Measurements from ENCODE around the gene ZNF335. TPM values are rescaled to one million over a fixed set of nuclear protein-coding genes. Genes with fewer than 3 reads are reported as not detected.

The ZNF335 gene
- total and polyA plus RNA-seq, 2 donors (not counting 3 experiments of a cell fraction or from before 2014, with no cell fraction given), result 17.3 to 22.8 TPM

GRCh38 chr20:45908084-45908483 lies 63.9 kb downstream of the ZNF335 start:
- no peak overlapping the region for H2AFZ ChIP-seq (ENCODE audit: low read depth, low read length)
- dilution Hi-C loops (cut with MboI; ENCODE audit: extremely low pct_ligation_motif_present, low sequenced_read_pairs) (no loop called here), intact Hi-C loops (cut with micrococcal nuclease) (no loop called here)
- DNase-seq (ENCODE audit: low read depth, low spot score), result no peak
- no peaks in the 10 kb centered on the region for H4K20me1 ChIP-seq (replicated peaks; ENCODE audit: control insufficient read depth, extremely low read depth, insufficient read depth, low read length)
- no peaks in the 10 kb centered on the region for H3K79me2 ChIP-seq (ENCODE audit: control insufficient read depth, insufficient read depth, low read length)
- no peaks in the 10 kb centered on the region for H3K9me3 ChIP-seq (replicated peaks; ENCODE audit: control insufficient read depth, insufficient read depth, low read length)
- peaks cover 22% of the 10 kb centered on the region for H3K4me1 ChIP-seq (ENCODE audit: control insufficient read depth, extremely low read depth, insufficient read depth, low read length)
- H3K4me3 ChIP-seq (replicated peaks in 1 of 3; ENCODE audit: insufficient read depth in 1 of 3, low read depth in 1 of 3, low read length in 3 of 3), result no peak overlapping the region
- CTCF ChIA-PET, result interaction anchor here (5.0 kb wide), 1 partner anchor 17 kb away, joined by 22 read pairs; the partner anchor contains the start of genes CTSA and NEURL2
- no peak overlapping the region for H3K9ac ChIP-seq (replicated peaks; ENCODE audit: extremely low read depth, insufficient read depth, low read length)
- no peak for FAIRE-seq
- POLR2A ChIA-PET, result no interaction called here
- H3K27me3 ChIP-seq (ENCODE audit: control insufficient read depth in 2 of 2, insufficient read depth in 2 of 2, low read length in 2 of 2), result no peaks in the 10 kb centered on the region
- no peak overlapping the region for H3K4me2 ChIP-seq (ENCODE audit: insufficient read depth, low read length)
- no TSS peak for BruUV-seq (replicated peaks)
- no peak overlapping the region for H3K27ac ChIP-seq (ENCODE audit: insufficient read depth, low read depth, low read length)
- TF ChIP-seq, protein P1, sequence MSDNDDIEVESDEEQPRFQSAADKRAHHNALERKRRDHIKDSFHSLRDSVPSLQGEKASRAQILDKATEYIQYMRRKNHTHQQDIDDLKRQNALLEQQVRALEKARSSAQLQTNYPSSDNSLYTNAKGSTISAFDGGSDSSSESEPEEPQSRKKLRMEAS (IDR thresholded peaks at IDR 0.05; ENCODE audit: insufficient read depth, insufficient read length), result no peak
- no peak for TF ChIP-seq JUN (IDR thresholded peaks at IDR 0.05; ENCODE audit: borderline replicate concordance, insufficient read depth, insufficient read length, low read depth)
- no peak for TF ChIP-seq MYC (IDR thresholded peaks at IDR 0.05; ENCODE audit: low read depth, low read length)
- TF ChIP-seq FOS (IDR thresholded peaks at IDR 0.05; ENCODE audit: borderline replicate concordance, insufficient read depth, low read length), result no peak
- no peak for TF ChIP-seq POLR2AphosphoS5 (IDR thresholded peaks at IDR 0.05; ENCODE audit: insufficient read depth, low read depth, low read length)
- TF ChIP-seq EZH2 (IDR thresholded peaks at IDR 0.05; ENCODE audit: borderline replicate concordance, low read depth, low read length, severe bottlenecking), result no peak
- TF ChIP-seq CTCF (IDR thresholded peaks at IDR 0.05; ENCODE audit: extremely low read depth in 1 of 2, insufficient read depth in 1 of 2, low read depth in 1 of 2, low read length in 2 of 2), result no peak
- TF ChIP-seq GATA2 (IDR thresholded peaks at IDR 0.05; ENCODE audit: insufficient read depth, insufficient read length, low read depth, low read length), result no peak
- peaks cover 0 to 14% of the 10 kb centered on the region in 2 experiments for H3K36me3 ChIP-seq (ENCODE audit: control insufficient read depth in 2 of 2, extremely low read depth in 1 of 2, insufficient read depth in 2 of 2, low read length in 2 of 2)
- no peaks in the 10 kb centered on the region for H3K9me1 ChIP-seq (replicated peaks; ENCODE audit: control insufficient read depth, extremely low read depth, insufficient read depth, low read length)
